Stomach (tissue), 9 donors: ENCODE results near the gene ABCA9. TPM values are rescaled to one million over a fixed set of nuclear protein-coding genes. Genes with fewer than 3 reads are reported as not detected.

Source experiments
- DNase-seq, 2 donors: peaks; one replicate each; pipeline versions ENCODE4 v3.0.0 to v3.0.0-alpha.2; 2013 to 2019
- H3K27ac ChIP-seq, 5 donors: fragments of 200-600 bp in 4 of 5; sonication (generic) in 4 of 5; one replicate each; pipeline ENCODE4 v1.5.1; 2013 to 2019; ENCODE audit warnings: mild to moderate bottlenecking in 1 of 5, moderate library complexity in 1 of 5
- H3K27me3 ChIP-seq, 3 donors: fragments of 200-600 bp; sonication (generic); one replicate each; pipeline ENCODE4 v1.5.1; 2017 to 2019; ENCODE audit warnings: mixed run types in 1 of 3
- H3K36me3 ChIP-seq, 4 donors: fragments of 200-600 bp; sonication (generic); 1 replicate in 3 of 4; 2 replicates in 1 of 4; pipeline ENCODE4 v1.5.1; 2016 to 2019
- H3K4me1 ChIP-seq, 4 donors: fragments of 200-600 bp; sonication (generic); one replicate each; pipeline ENCODE4 v1.5.1; 2016 to 2019
- H3K4me3 ChIP-seq, 4 donors: fragments of 200-600 bp; sonication (generic) in 3 of 4; one replicate each; pipeline ENCODE4 v1.5.1; 2016 to 2019; ENCODE audit warnings: mild to moderate bottlenecking in 1 of 4
- H3K9me3 ChIP-seq, 4 donors: fragments of 200-600 bp; sonication (generic); one replicate each; pipeline ENCODE4 v1.5.1; 2016 to 2019
- EP300 ChIP-seq: sonication (generic); formaldehyde crosslinking; IDR thresholded peaks from one replicate; pipeline ENCODE4 v1.6.1; 2017; ENCODE audit warnings: antibody characterized with exemption
- POLR2A ChIP-seq, 4 donors: fragments of 450-650 bp; IDR thresholded peaks; one replicate each; pipeline ENCODE4 v1.6.1; 2016; ENCODE audit warnings: antibody characterized with exemption in 4 of 4, control low read depth in 2 of 4, mild to moderate bottlenecking in 1 of 4, moderate library complexity in 1 of 4
- POLR2AphosphoS5 ChIP-seq, 3 donors: sonication (generic); formaldehyde crosslinking; IDR thresholded peaks; one replicate each; pipeline ENCODE4 v1.6.1; 2016; ENCODE audit warnings: antibody characterized with exemption in 3 of 3
- WGBS, 5 donors: extraction: QIAGEN DNeasy Blood & Tissue Kit in 3 of 5; methylation state at CpG; one replicate each; pipeline versions ENCODE4 v1.1.5 to v1.1.7; 2013 to 2018; 5-methylcytosine and 5-hydroxymethylcytosine counted together
- intact Hi-C: fragments of 100-400 bp; cut with DNase I; formaldehyde crosslinking; loops from one replicate; pipeline ENCODE4 v1.15.1; 2023; ENCODE audit warnings: low total_unique reads
- polyA plus RNA-seq, 3 donors: library from polyadenylated mRNA; stranded (reverse); fragments of 200-250 nt; gene quantifications; one replicate each; pipeline ENCODE4 v1.2.3, GENCODE V29; 2013
- total RNA-seq, 5 donors: library from RNA; depleted of rRNA; stranded (reverse); fragments of >200 nt; gene quantifications; one replicate each; pipeline versions ENCODE4 v1.1.0 to v1.2.3, GENCODE V29; 2014 to 2016
- TF ChIP-seq, protein P1 (sequence below), 7 experiments: fragments of 450-650 bp in 4 of 7; fragments of 200-600 bp in 3 of 7; sonication (generic) in 3 of 7; IDR thresholded peaks; one replicate each; pipeline ENCODE4 v1.5.1; 2016 to 2019; ENCODE audit warnings: antibody characterized with exemption in 7 of 7, control low read depth in 2 of 7, mild to moderate bottlenecking in 1 of 7
- donor health status: healthy with polysubstance abuse.
- donor health status: Bipolar disorder and iron deficiency.
- donor health status: healthy.

Gene ABCA9
- total and polyA plus RNA-seq, 8 donors = 1.4 to 38.5 (median 5.0) TPM

- WGBS, 5 donors = 29 to 100% (median 93%) methylated on average over 1 of the region's 1 CpG
- Histone ChIP-seq H3K36me3 (no peaks in the 10 kb centered on the region), H3K4me1 (no peaks in the 10 kb centered on the region), H3K27me3 (no peaks in the 10 kb centered on the region), H3K4me3 (no peak overlapping the region), H3K27ac (no peak overlapping the region), H3K9me3 (no peaks in the 10 kb centered on the region)
- TF ChIP-seq POLR2A (IDR thresholded peaks at IDR 0.05) = no peak
- TF ChIP-seq, protein P1, sequence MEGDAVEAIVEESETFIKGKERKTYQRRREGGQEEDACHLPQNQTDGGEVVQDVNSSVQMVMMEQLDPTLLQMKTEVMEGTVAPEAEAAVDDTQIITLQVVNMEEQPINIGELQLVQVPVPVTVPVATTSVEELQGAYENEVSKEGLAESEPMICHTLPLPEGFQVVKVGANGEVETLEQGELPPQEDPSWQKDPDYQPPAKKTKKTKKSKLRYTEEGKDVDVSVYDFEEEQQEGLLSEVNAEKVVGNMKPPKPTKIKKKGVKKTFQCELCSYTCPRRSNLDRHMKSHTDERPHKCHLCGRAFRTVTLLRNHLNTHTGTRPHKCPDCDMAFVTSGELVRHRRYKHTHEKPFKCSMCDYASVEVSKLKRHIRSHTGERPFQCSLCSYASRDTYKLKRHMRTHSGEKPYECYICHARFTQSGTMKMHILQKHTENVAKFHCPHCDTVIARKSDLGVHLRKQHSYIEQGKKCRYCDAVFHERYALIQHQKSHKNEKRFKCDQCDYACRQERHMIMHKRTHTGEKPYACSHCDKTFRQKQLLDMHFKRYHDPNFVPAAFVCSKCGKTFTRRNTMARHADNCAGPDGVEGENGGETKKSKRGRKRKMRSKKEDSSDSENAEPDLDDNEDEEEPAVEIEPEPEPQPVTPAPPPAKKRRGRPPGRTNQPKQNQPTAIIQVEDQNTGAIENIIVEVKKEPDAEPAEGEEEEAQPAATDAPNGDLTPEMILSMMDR (IDR thresholded peaks at IDR 0.05) = peak in 2 of 7 experiments; percentile 13 to 29
- no peak for DNase-seq
- intact Hi-C loops = no loop called here
These were observed 2.6 kb downstream of the ABCA9 start for GRCh38 chr17:69058165-69058564.

GRCh38 chr17:69057280-69057679, 3.4 kb downstream of the ABCA9 start:
- DNase-seq = no peak
- WGBS, 5 donors = 36 to 65% (median 41%) methylated on average over 1 of the region's 1 CpG
- intact Hi-C loops = no loop called here
- no peaks in the 10 kb centered on the region for H3K36me3 ChIP-seq
- H3K27me3 ChIP-seq = no peaks in the 10 kb centered on the region
- no peaks in the 10 kb centered on the region for H3K9me3 ChIP-seq
- TF ChIP-seq, protein P1 (IDR thresholded peaks at IDR 0.05) = no peak
- no peak for TF ChIP-seq EP300
- TF ChIP-seq POLR2AphosphoS5 (IDR thresholded peaks at IDR 0.05) = no peak
- TF ChIP-seq POLR2A (IDR thresholded peaks at IDR 0.05) = no peak
- no peak overlapping the region for H3K4me3 ChIP-seq
- H3K4me1 ChIP-seq = no peaks in the 10 kb centered on the region
- peak overlapping the region in 3 of 5 donors; percentile 4 to 30 (median 16) for H3K27ac ChIP-seq

- 84 to 93% (median 85%) methylated on average over 3 of the region's 3 CpGs for WGBS, 5 donors
- no peak for DNase-seq
- Histone ChIP-seq H3K9me3 (no peaks in the 10 kb centered on the region), H3K4me3 (no peak overlapping the region), H3K4me1 (no peaks in the 10 kb centered on the region), H3K27ac (no peak overlapping the region), H3K36me3 (no peaks in the 10 kb centered on the region), H3K27me3 (no peaks in the 10 kb centered on the region)
- TF ChIP-seq EP300 (no peak), POLR2A (IDR thresholded peaks at IDR 0.05) (no peak), POLR2AphosphoS5 (IDR thresholded peaks at IDR 0.05) (no peak)
- TF ChIP-seq, protein P1 (IDR thresholded peaks at IDR 0.05) = no peak
- intact Hi-C loops = no loop called here
These were observed 4.4 kb downstream of the ABCA9 start for GRCh38 chr17:69056179-69056823.

DNA sequence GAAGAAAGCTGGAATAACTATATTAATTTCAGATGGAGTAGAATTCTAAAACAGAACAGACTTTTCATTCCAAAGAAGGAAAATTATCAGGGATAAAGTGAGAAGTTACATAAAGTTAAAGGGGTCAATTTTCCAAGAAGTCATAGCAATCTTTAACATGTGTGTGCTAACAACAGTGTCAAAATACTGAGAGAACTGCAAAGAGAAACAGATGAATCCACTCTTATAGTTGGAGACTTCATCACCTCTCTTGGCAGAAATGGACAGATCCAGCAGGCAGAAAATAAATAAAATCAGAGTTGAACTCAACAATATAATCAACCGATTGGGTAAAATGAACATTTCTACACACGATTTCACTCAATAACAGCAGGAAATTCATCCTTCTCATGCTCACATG, 5.4 kb downstream of the ABCA9 start:
- intact Hi-C loops = no loop called here
- Histone ChIP-seq H3K9me3 (no peaks in the 10 kb centered on the region), H3K27me3 (no peaks in the 10 kb centered on the region), H3K4me1 (no peaks in the 10 kb centered on the region), H3K27ac (no peak overlapping the region), H3K36me3 (no peaks in the 10 kb centered on the region), H3K4me3 (no peak overlapping the region)
- no peak for DNase-seq
- no peak for TF ChIP-seq POLR2AphosphoS5 (IDR thresholded peaks at IDR 0.05)
- WGBS, 5 donors = 71 to 93% (median 90%) methylated on average over 2 of the region's 2 CpGs

- H3K27ac ChIP-seq = no peak overlapping the region
These were observed 9.5 kb downstream of the ABCA9 start for GRCh38 chr17:69050999-69051775.

More at GRCh38 chr17:69050999-69051775, 9.5 kb downstream of the ABCA9 start:
- intact Hi-C loops = no loop called here
- Histone ChIP-seq H3K9me3 (no peaks in the 10 kb centered on the region), H3K36me3 (no peaks in the 10 kb centered on the region), H3K4me1 (peaks cover 8 to 19% (median 14%) of the 10 kb centered on the region in 4 donors), H3K27me3 (no peaks in the 10 kb centered on the region), H3K4me3 (no peak overlapping the region)
- no peak for DNase-seq
- 75 to 90% (median 85%) methylated on average over 5 of the region's 5 CpGs for WGBS, 5 donors
- TF ChIP-seq, protein P1 (IDR thresholded peaks at IDR 0.05) = no peak
